OCI-LY7 (cell line): ENCODE data around the gene SPAG6. TPM values are rescaled to one million over a fixed set of nuclear protein-coding genes. Genes with fewer than 3 reads are reported as not detected.

Source experiments
- BruUV-seq: library from RNA; stranded (reverse); fragments of 400-500 nt; replicated peaks from 2 replicates; lab custom pipeline; 2021; lab: Mats Ljungman, UMichigan
- CTCF ChIA-PET: fragments of 300-600 bp; sonication (Branson Sonifier 250); formaldehyde crosslinking; loops from one replicate; lab custom pipeline; 2022; ENCODE audit warnings: antibody characterized with exemption; ENCODE audit not compliant: unreplicated experiment; lab: Charles Lee
- POLR2A ChIA-PET: fragments of 300-600 bp; sonication (Branson Sonifier 250); formaldehyde crosslinking; loops from one replicate; lab custom pipeline; 2022; ENCODE audit warnings: antibody characterized with exemption; lab: Charles Lee
- DNase-seq: peaks from one replicate; pipeline ENCODE4 v3.0.0-alpha.2; 2015; ENCODE audit warnings: low spot score
- H2AFZ ChIP-seq: fragments of 200-600 bp; sonication (generic), shearing (Covaris generic); 2 replicates; pipeline ENCODE4 v1.6.1; 2014; ENCODE audit warnings: mild to moderate bottlenecking, antibody characterized with exemption, low read length, moderate library complexity
- H3K27ac ChIP-seq: fragments of 200-600 bp; sonication (generic); 2 replicates; pipeline ENCODE4 v1.5.1; 2014; ENCODE audit warnings: mixed run types, low read depth, mild to moderate bottlenecking, moderate library complexity, low read length, inconsistent platforms; ENCODE audit not compliant: poor library complexity, severe bottlenecking
- H3K36me3 ChIP-seq: fragments of 200-600 bp; sonication (generic); 2 replicates; pipeline ENCODE4 v1.6.1; 2014; ENCODE audit warnings: mild to moderate bottlenecking, antibody characterized with exemption, low read length, moderate library complexity, mixed read lengths; ENCODE audit not compliant: insufficient read depth
- H3K4me1 ChIP-seq: fragments of 200-600 bp; sonication (generic); 2 replicates; pipeline ENCODE4 v1.5.1; 2014; ENCODE audit warnings: mild to moderate bottlenecking, low read length; ENCODE audit not compliant: insufficient read depth, poor library complexity, severe bottlenecking
- H3K4me2 ChIP-seq: fragments of 200-600 bp; sonication (generic); 2 replicates; pipeline ENCODE4 v1.6.1; 2014; ENCODE audit warnings: mild to moderate bottlenecking, low read length
- H3K4me3 ChIP-seq: fragments of 200-600 bp; sonication (generic); 2 replicates; pipeline ENCODE4 v1.5.1; 2014; ENCODE audit warnings: mild to moderate bottlenecking, low read depth, low read length; ENCODE audit not compliant: poor library complexity, severe bottlenecking
- H3K79me2 ChIP-seq: fragments of 200-600 bp; sonication (generic); 2 replicates; pipeline ENCODE4 v1.6.1; 2016; ENCODE audit warnings: low read depth, mild to moderate bottlenecking, low read length, moderate library complexity, mixed read lengths; ENCODE audit not compliant: insufficient read depth
- H3K9me2 ChIP-seq: fragments of 200-600 bp; sonication (generic); 2 replicates; pipeline ENCODE4 v1.6.1; 2016; ENCODE audit warnings: mild to moderate bottlenecking, low read length, mixed read lengths; ENCODE audit not compliant: insufficient read depth
- H3K9me3 ChIP-seq: fragments of 200-600 bp; sonication (generic); 2 replicates; pipeline ENCODE4 v1.6.1; 2014; ENCODE audit warnings: mild to moderate bottlenecking, mixed run types, low read length, mixed read lengths
- H4K20me1 ChIP-seq: fragments of 200-600 bp; sonication (generic); 2 replicates; pipeline ENCODE4 v1.6.1; 2014; ENCODE audit warnings: mild to moderate bottlenecking, antibody characterized with exemption, low read length, moderate library complexity, mixed read lengths; ENCODE audit not compliant: insufficient read depth
- EZH2phosphoT487 ChIP-seq: fragments of 200-600 bp; sonication (generic); IDR thresholded peaks from 2 replicates; pipeline ENCODE4 v1.6.1; 2018; ENCODE audit warnings: low read depth, borderline replicate concordance, mild to moderate bottlenecking, mixed run types, antibody characterized with exemption, low read length, moderate library complexity, mixed read lengths
- intact Hi-C: fragments of 100-400 bp; cut with micrococcal nuclease; formaldehyde crosslinking; loops from one replicate; pipeline ENCODE4 v1.10.0; 2022; ENCODE audit not compliant: unreplicated experiment
- total RNA-seq, 2 experiments: library from RNA; depleted of rRNA in 1 of 2; stranded (reverse); fragments of >200 nt in 1 of 2; shearing (Covaris generic) in 1 of 2; gene quantifications; 2 replicates each; pipeline ENCODE4 v1.2.3, GENCODE V29; 2014 to 2022
- TF ChIP-seq, protein P1 (sequence below): fragments of 200-600 bp; sonication (generic); conservative IDR thresholded peaks from 2 replicates; pipeline ENCODE4 v1.5.1; 2014; ENCODE audit warnings: mild to moderate bottlenecking, antibody characterized with exemption, low read length, moderate library complexity, mixed read lengths

SPAG6 gene
- total RNA-seq, 2 experiments from 2014 or later, result not detected

DNA sequence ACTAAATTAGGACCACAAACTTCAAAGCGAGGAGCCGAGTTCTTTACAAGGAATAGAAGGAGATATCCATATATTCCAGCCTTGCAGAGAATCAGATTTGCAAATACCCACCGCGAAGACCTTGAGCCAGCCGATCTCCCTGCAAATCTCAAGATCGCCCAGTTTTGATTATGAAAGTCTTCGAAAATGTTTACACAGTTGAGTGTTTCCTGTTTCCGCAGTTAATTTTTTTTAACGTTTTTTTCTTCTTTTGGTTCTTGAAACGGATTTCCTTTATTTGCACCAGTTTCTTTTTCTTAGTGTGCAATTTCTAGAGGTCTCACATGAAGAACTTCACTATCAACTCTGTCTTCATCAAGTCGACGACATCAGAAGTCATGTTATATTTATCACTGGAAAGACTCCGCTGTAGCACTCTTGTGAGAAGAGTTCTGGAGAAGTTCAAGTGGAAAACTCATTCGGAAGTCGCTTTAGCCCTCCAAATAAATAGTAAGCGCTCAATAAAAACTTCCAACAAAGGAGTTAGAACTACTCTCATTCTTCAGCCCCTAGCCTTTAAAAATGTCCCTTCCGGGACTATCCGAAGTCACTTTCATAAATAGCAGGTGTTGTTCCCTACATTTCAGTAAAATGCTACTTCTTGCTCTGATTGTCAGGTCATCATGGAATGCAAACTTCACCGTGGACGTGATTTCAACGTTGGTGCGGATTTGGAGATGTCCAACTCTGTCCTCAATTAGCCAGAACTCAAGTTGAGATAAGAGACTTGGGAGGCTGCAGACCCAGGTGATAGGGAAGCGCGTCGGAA is 11.9 kb upstream of the SPAG6 start:
- no peaks in the 10 kb centered on the region for H3K9me3 ChIP-seq
- no peak overlapping the region for H3K4me3 ChIP-seq
- POLR2A ChIA-PET, result no interaction called here
- CTCF ChIA-PET, result no interaction called here
- intact Hi-C loops, result no loop called here
- 0 out of 2 replicates have a peak overlapping the region, but pooled peaks have one; percentile 26 for H3K4me2 ChIP-seq
- TF ChIP-seq EZH2phosphoT487, result no peak
- TF ChIP-seq, protein P1, sequence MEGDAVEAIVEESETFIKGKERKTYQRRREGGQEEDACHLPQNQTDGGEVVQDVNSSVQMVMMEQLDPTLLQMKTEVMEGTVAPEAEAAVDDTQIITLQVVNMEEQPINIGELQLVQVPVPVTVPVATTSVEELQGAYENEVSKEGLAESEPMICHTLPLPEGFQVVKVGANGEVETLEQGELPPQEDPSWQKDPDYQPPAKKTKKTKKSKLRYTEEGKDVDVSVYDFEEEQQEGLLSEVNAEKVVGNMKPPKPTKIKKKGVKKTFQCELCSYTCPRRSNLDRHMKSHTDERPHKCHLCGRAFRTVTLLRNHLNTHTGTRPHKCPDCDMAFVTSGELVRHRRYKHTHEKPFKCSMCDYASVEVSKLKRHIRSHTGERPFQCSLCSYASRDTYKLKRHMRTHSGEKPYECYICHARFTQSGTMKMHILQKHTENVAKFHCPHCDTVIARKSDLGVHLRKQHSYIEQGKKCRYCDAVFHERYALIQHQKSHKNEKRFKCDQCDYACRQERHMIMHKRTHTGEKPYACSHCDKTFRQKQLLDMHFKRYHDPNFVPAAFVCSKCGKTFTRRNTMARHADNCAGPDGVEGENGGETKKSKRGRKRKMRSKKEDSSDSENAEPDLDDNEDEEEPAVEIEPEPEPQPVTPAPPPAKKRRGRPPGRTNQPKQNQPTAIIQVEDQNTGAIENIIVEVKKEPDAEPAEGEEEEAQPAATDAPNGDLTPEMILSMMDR, result no peak
- DNase-seq, result no peak
- H3K79me2 ChIP-seq, result no peaks in the 10 kb centered on the region
- no peaks in the 10 kb centered on the region; the same call in 1 of the 2 replicates for H4K20me1 ChIP-seq
- H3K4me1 ChIP-seq, result peaks cover 10% of the 10 kb centered on the region
- BruUV-seq, result no TSS peak
- H3K9me2 ChIP-seq, result no peaks in the 10 kb centered on the region
- no peak overlapping the region for H2AFZ ChIP-seq
- H3K27ac ChIP-seq, result no peak overlapping the region
- peaks cover 6% of the 10 kb centered on the region for H3K36me3 ChIP-seq

DNA sequence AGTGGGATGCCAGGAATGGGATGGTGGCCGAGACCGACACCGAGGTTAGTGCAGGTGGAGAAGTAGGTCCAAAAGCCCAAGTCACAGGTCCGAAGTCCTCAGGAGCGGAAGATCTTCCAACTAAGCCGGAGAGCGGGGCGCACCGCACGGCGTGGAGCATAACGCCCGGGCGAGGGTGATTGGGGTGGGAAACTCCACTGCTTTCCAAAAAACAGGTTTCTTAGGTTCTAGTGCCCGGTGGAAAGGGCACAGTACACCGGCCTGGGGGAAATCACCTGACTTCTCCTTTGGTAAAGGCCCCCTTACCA is 11.4 kb upstream of the SPAG6 start:
- no peak overlapping the region for H3K4me3 ChIP-seq

More for the DNA sequence above, 11.4 kb upstream of the SPAG6 start:
- BruUV-seq, result no TSS peak
- no peaks in the 10 kb centered on the region for H3K9me2 ChIP-seq
- H3K79me2 ChIP-seq, result no peaks in the 10 kb centered on the region
- no peak overlapping the region for H3K27ac ChIP-seq
- H3K9me3 ChIP-seq, result no peaks in the 10 kb centered on the region
- H4K20me1 ChIP-seq, result no peaks in the 10 kb centered on the region; the same call in 1 of the 2 replicates
- TF ChIP-seq, protein P1, result no peak
- no peak for TF ChIP-seq EZH2phosphoT487
- peaks cover 6% of the 10 kb centered on the region for H3K36me3 ChIP-seq
- POLR2A ChIA-PET, result no interaction called here
- intact Hi-C loops, result no loop called here
- CTCF ChIA-PET, result no interaction called here
- no peak overlapping the region for H3K4me2 ChIP-seq
- DNase-seq, result no peak
- peaks cover 10% of the 10 kb centered on the region for H3K4me1 ChIP-seq
- no peak overlapping the region for H2AFZ ChIP-seq
